ENCODE measurements around the gene STAT3.

Gene STAT3

GRCh38 chr17:42291129-42291528, 97.1 kb downstream of the STAT3 start:
- no peak for DNase-seq (ENCODE audit: low read depth)
- no peak for TF ChIP-seq CTCF (IDR thresholded peaks at IDR 0.05; ENCODE audit: control insufficient read depth, extremely low read depth, insufficient read depth)
- no peak overlapping the region for H3K4me3 ChIP-seq (ENCODE audit: low read depth, low read length)

GRCh38 chr17:42290577-42290976, 97.7 kb downstream of the STAT3 start:
- TF ChIP-seq CTCF (IDR thresholded peaks at IDR 0.05; ENCODE audit: control insufficient read depth, extremely low read depth, insufficient read depth): no peak
- DNase-seq (ENCODE audit: low read depth): no peak
- no peak overlapping the region for H3K4me3 ChIP-seq (ENCODE audit: low read depth, low read length)

- no peak for TF ChIP-seq CTCF (IDR thresholded peaks at IDR 0.05; ENCODE audit: control insufficient read depth, extremely low read depth, insufficient read depth)
- DNase-seq (ENCODE audit: low read depth): no peak
- H3K4me3 ChIP-seq (ENCODE audit: low read depth, low read length): no peak overlapping the region
Observed at GRCh38 chr17:42289611-42290181, 98.5 kb downstream of the STAT3 start.

GRCh38 chr17:42288803-42289610, 99.2 kb downstream of the STAT3 start:
- H3K4me3 ChIP-seq (ENCODE audit: low read depth, low read length): peak overlapping the region; percentile 44
- no peak for TF ChIP-seq CTCF (IDR thresholded peaks at IDR 0.05; ENCODE audit: control insufficient read depth, extremely low read depth, insufficient read depth)
- DNase-seq (ENCODE audit: low read depth): no peak

GRCh38 chr17:42287977-42288802, 100.1 kb downstream of the STAT3 start, which contains the start of gene STAT5A:
STAT5A (plus strand) TSS chr17:42288498; CDS start chr17:42289412, 914 bp downstream.
- no peak for TF ChIP-seq CTCF (IDR thresholded peaks at IDR 0.05; ENCODE audit: control insufficient read depth, extremely low read depth, insufficient read depth)
- peak within 1 kb of the TSS; percentile 44 for H3K4me3 ChIP-seq (ENCODE audit: low read depth, low read length)
- DNase-seq (ENCODE audit: low read depth): peak; percentile 18

GRCh38 chr17:42287305-42287976, 100.8 kb downstream of the STAT3 start:
- DNase-seq (ENCODE audit: low read depth): no peak

More at GRCh38 chr17:42287305-42287976, 100.8 kb downstream of the STAT3 start:
- H3K4me3 ChIP-seq (ENCODE audit: low read depth, low read length): peak overlapping the region; percentile 44
- TF ChIP-seq CTCF (IDR thresholded peaks at IDR 0.05; ENCODE audit: control insufficient read depth, extremely low read depth, insufficient read depth): no peak
